HEK293T (cell line): ENCODE data around the gene PAAF1.

Source experiments
- ARNT ChIP-seq: fragments of 450-650 bp; IDR thresholded peaks from 2 replicates; pipeline ENCODE4 v1.6.1; 2017; ENCODE audit warnings: mild to moderate bottlenecking
- BHLHE40 ChIP-seq: fragments of 450-650 bp; IDR thresholded peaks from 2 replicates; pipeline ENCODE4 v1.6.1; 2016; ENCODE audit warnings: mild to moderate bottlenecking, moderate library complexity, borderline replicate concordance
- CTBP1 ChIP-seq: fragments of 450-650 bp; IDR thresholded peaks from 2 replicates; pipeline ENCODE4 v1.6.1; 2016; ENCODE audit warnings: borderline replicate concordance
- FOXK2 ChIP-seq: fragments of 450-650 bp; IDR thresholded peaks from 2 replicates; pipeline ENCODE4 v1.6.1; 2016; ENCODE audit warnings: mild to moderate bottlenecking
- FOXM1 ChIP-seq: fragments of 450-650 bp; IDR thresholded peaks from 2 replicates; pipeline ENCODE4 v1.6.1; 2017; ENCODE audit warnings: mild to moderate bottlenecking, borderline replicate concordance
- HDGF ChIP-seq: fragments of 450-650 bp; IDR thresholded peaks from 2 replicates; pipeline ENCODE4 v1.6.1; 2017; ENCODE audit warnings: antibody characterized with exemption, borderline replicate concordance
- LEF1 ChIP-seq: fragments of 450-650 bp; IDR thresholded peaks from 2 replicates; pipeline ENCODE4 v1.6.1; 2017; ENCODE audit warnings: mild to moderate bottlenecking, borderline replicate concordance
- NFRKB ChIP-seq: fragments of 450-650 bp; IDR thresholded peaks from 2 replicates; pipeline ENCODE4 v1.6.1; 2016; ENCODE audit warnings: mild to moderate bottlenecking, moderate library complexity
- SP1 ChIP-seq: fragments of 450-650 bp; IDR thresholded peaks from 2 replicates; pipeline ENCODE4 v1.6.1; 2017
- SUZ12 ChIP-seq: fragments of 450-650 bp; IDR thresholded peaks from 2 replicates; pipeline ENCODE4 v1.6.1; 2016; ENCODE audit warnings: mild to moderate bottlenecking
- TARDBP ChIP-seq: fragments of 450-650 bp; IDR thresholded peaks from 2 replicates; pipeline ENCODE4 v1.6.1; 2016
- ZNF384 ChIP-seq: fragments of 450-650 bp; IDR thresholded peaks from 2 replicates; pipeline ENCODE4 v1.6.1; 2016

DNA sequence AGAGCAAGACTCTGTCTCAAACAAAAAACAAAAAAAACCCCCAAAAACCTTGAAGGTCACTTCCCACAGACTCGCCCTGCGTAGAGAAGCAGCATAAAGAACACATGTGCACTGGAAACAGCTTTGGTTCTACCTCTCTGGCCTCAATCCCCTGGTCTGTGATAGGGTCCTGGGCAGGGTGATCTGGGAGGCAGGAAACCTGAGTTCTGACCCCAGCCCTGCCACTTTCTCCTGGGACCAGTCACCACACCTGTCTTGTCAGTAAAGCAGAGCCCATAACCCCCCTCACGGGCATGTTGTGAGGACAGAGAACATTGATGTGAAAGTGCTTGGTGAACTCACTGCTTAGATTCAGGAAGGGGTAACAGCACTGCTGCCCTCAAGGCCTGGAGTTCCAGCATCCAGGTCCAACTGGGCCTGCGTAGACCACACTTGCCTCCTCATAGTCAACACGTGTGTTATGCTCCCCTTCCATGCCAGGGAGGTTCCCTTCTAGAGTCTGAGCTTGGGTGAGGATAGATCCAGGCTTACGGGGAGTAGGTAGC, 94.4 kb downstream of the PAAF1 start:
- TF ChIP-seq LEF1, result no peak
- no peak for TF ChIP-seq NFRKB
- TF ChIP-seq FOXK2, result no peak
- TF ChIP-seq SUZ12, result no peak
- TF ChIP-seq ZNF384, result no peak
- no peak for TF ChIP-seq ARNT
- TF ChIP-seq HDGF, result no peak
- TF ChIP-seq FOXM1, result no peak
- TF ChIP-seq BHLHE40, result no peak
- no peak for TF ChIP-seq CTBP1
- TF ChIP-seq SP1, result no peak
- TF ChIP-seq TARDBP, result no peak
